ENCODE data around the gene LIN52.

LIN52 gene

GRCh38 chr14:74198441-74199234 is 113.9 kb downstream of the LIN52 start:
- no peak overlapping the region for H3K4me3 ChIP-seq (ENCODE audit: low read depth, low read length)
- TF ChIP-seq CTCF (IDR thresholded peaks at IDR 0.05; ENCODE audit: low read depth, low read length) = no peak
- TF ChIP-seq MYC (IDR thresholded peaks at IDR 0.05; ENCODE audit: low read depth, low read length) = no peak
- TF ChIP-seq MAX (IDR thresholded peaks at IDR 0.05; ENCODE audit: low read depth, low read length) = no peak
- TF ChIP-seq POLR2A (IDR thresholded peaks at IDR 0.05; ENCODE audit: extremely low read depth, insufficient read length) = no peak
- DNase-seq (ENCODE audit: low read depth) = no peak

GRCh38 chr14:74202113-74202512 is 117.4 kb downstream of the LIN52 start:
- H3K4me3 ChIP-seq (ENCODE audit: low read depth, low read length) = no peak overlapping the region
- DNase-seq (ENCODE audit: low read depth) = no peak
- TF ChIP-seq MAX (IDR thresholded peaks at IDR 0.05; ENCODE audit: low read depth, low read length) (no peak), MYC (IDR thresholded peaks at IDR 0.05; ENCODE audit: low read depth, low read length) (no peak), POLR2A (IDR thresholded peaks at IDR 0.05; ENCODE audit: extremely low read depth, insufficient read length) (no peak), CTCF (IDR thresholded peaks at IDR 0.05; ENCODE audit: low read depth, low read length) (no peak)

- no peak for DNase-seq (ENCODE audit: low read depth)
- H3K4me3 ChIP-seq (ENCODE audit: low read depth, low read length) = no peak overlapping the region
- TF ChIP-seq POLR2A (IDR thresholded peaks at IDR 0.05; ENCODE audit: extremely low read depth, insufficient read length) (no peak), MYC (IDR thresholded peaks at IDR 0.05; ENCODE audit: low read depth, low read length) (no peak), CTCF (IDR thresholded peaks at IDR 0.05; ENCODE audit: low read depth, low read length) (no peak), MAX (IDR thresholded peaks at IDR 0.05; ENCODE audit: low read depth, low read length) (no peak)
These were observed 118.9 kb downstream of the LIN52 start for GRCh38 chr14:74203639-74204038.

- TF ChIP-seq CTCF (IDR thresholded peaks at IDR 0.05; ENCODE audit: low read depth, low read length) = no peak
- no peak for TF ChIP-seq POLR2A (IDR thresholded peaks at IDR 0.05; ENCODE audit: extremely low read depth, insufficient read length)
- no peak for TF ChIP-seq MYC (IDR thresholded peaks at IDR 0.05; ENCODE audit: low read depth, low read length)
- no peak for TF ChIP-seq MAX (IDR thresholded peaks at IDR 0.05; ENCODE audit: low read depth, low read length)
- DNase-seq (ENCODE audit: low read depth) = no peak
- no peak overlapping the region for H3K4me3 ChIP-seq (ENCODE audit: low read depth, low read length)
These were observed 119.7 kb downstream of the LIN52 start for GRCh38 chr14:74204491-74204890.

- no peak overlapping the region for H3K4me3 ChIP-seq (ENCODE audit: low read depth, low read length)
- no peak for TF ChIP-seq MAX (IDR thresholded peaks at IDR 0.05; ENCODE audit: low read depth, low read length)
- no peak for TF ChIP-seq CTCF (IDR thresholded peaks at IDR 0.05; ENCODE audit: low read depth, low read length)
- no peak for TF ChIP-seq POLR2A (IDR thresholded peaks at IDR 0.05; ENCODE audit: extremely low read depth, insufficient read length)
- TF ChIP-seq MYC (IDR thresholded peaks at IDR 0.05; ENCODE audit: low read depth, low read length) = no peak
These were observed 121.1 kb downstream of the LIN52 start for GRCh38 chr14:74205882-74206281.

More at GRCh38 chr14:74205882-74206281, 121.1 kb downstream of the LIN52 start:
- DNase-seq (ENCODE audit: low read depth) = no peak

Data from NB4 (cell line).